ENCODE measurements around the gene CDX1.
"Not testable (repeated sequence)": the region's sequence is repeated elsewhere in the genome, so short reads cannot be mapped to it uniquely, and the experiment has no call there.

The CDX1 gene

GRCh38 chr5:150233706-150234105 is 67.1 kb downstream of the CDX1 start:
- DNase-seq (ENCODE audit: low read depth), result not testable (repeated sequence)
